WTC11 (cell line): ENCODE measurements around the gene RAD51D. TPM values are rescaled to one million over a fixed set of nuclear protein-coding genes. Genes with fewer than 3 reads are reported as not detected.

ENCODE experiments used
- ATAC-seq: fragments of 200-7000 bp; cut with Tn5 transposase; 2 replicates; pipeline ENCODE4 v1.10.0; 2021; ENCODE audit warnings: mild to moderate bottlenecking, moderate library complexity
- CTCF ChIA-PET: fragments of 300-600 bp; sonication (Branson Sonifier 250); formaldehyde crosslinking; loops from one replicate; lab custom pipeline; 2021; ENCODE audit warnings: antibody characterized with exemption; lab: Charles Lee
- POLR2A ChIA-PET: fragments of 350-600 bp; sonication (Branson Sonifier 250); formaldehyde crosslinking; loops from one replicate; lab custom pipeline; 2021; ENCODE audit warnings: antibody characterized with exemption; lab: Charles Lee
- DNase-seq: peaks from one replicate; pipeline ENCODE4 v3.0.0; 2021; ENCODE audit warnings: low spot score
- H3K27ac Mint-ChIP-seq: 2 replicates; pipeline ENCODE4 v1.8.0; 2021; ENCODE audit warnings: mixed read lengths
- H3K27me3 Mint-ChIP-seq: 2 replicates; pipeline ENCODE4 v1.8.0; 2021; ENCODE audit warnings: low read depth, mild to moderate bottlenecking, moderate library complexity, mixed read lengths
- H3K36me3 Mint-ChIP-seq: 2 replicates; pipeline ENCODE4 v1.8.0; 2021; ENCODE audit warnings: mixed read lengths
- H3K4me1 Mint-ChIP-seq: 2 replicates; pipeline ENCODE4 v1.8.0; 2022; ENCODE audit warnings: mixed read lengths
- H3K4me3 Mint-ChIP-seq: 2 replicates; pipeline ENCODE4 v1.8.0; 2021; ENCODE audit warnings: mild to moderate bottlenecking, moderate library complexity, mixed read lengths
- H3K9me3 Mint-ChIP-seq: 2 replicates; pipeline ENCODE4 v1.8.0; 2021; ENCODE audit warnings: mixed read lengths
- ATF2 ChIP-seq: sonication (generic); formaldehyde crosslinking; IDR thresholded peaks from 2 replicates; pipeline ENCODE4 v1.8.1; 2022; ENCODE audit warnings: low read depth, missing genetic modification reagents, borderline replicate concordance
- CREM ChIP-seq: sonication (generic); formaldehyde crosslinking; IDR thresholded peaks from 2 replicates; pipeline ENCODE4 v1.8.1; 2022; ENCODE audit warnings: mild to moderate bottlenecking, missing genetic modification reagents, moderate library complexity
- E2F1 ChIP-seq: sonication (generic); formaldehyde crosslinking; IDR thresholded peaks from 2 replicates; pipeline ENCODE4 v1.8.0; 2022; ENCODE audit warnings: mild to moderate bottlenecking, missing genetic modification reagents
- E2F4 ChIP-seq: sonication (generic); formaldehyde crosslinking; IDR thresholded peaks from 2 replicates; pipeline ENCODE4 v1.8.1; 2022; ENCODE audit warnings: low read depth, mild to moderate bottlenecking, moderate library complexity, missing genetic modification reagents, borderline replicate concordance
- EMX1 ChIP-seq: fragments of 250-450 bp; sonication (Bioruptor Pico); IDR thresholded peaks from 2 replicates; pipeline ENCODE4 v1.8.0; 2021; ENCODE audit warnings: mild to moderate bottlenecking
- GTF2I ChIP-seq: fragments of 250-450 bp; sonication (Bioruptor Pico); conservative IDR thresholded peaks from 2 replicates; pipeline ENCODE4 v1.4.0; 2021; ENCODE audit warnings: mild to moderate bottlenecking
- HMGA2 ChIP-seq: fragments of 250-450 bp; sonication (Bioruptor Pico); IDR thresholded peaks from 2 replicates; pipeline ENCODE4 v1.4.0; 2021; ENCODE audit warnings: mild to moderate bottlenecking, moderate library complexity
- HMGXB4 ChIP-seq: sonication (generic); formaldehyde crosslinking; IDR thresholded peaks from 2 replicates; pipeline ENCODE4 v1.8.1; 2023; ENCODE audit warnings: mild to moderate bottlenecking, moderate library complexity, missing genetic modification reagents
- MLX ChIP-seq: sonication (generic); formaldehyde crosslinking; IDR thresholded peaks from 2 replicates; pipeline ENCODE4 v1.8.1; 2023; ENCODE audit warnings: mild to moderate bottlenecking, missing genetic modification reagents, moderate library complexity
- NR1H2 ChIP-seq: sonication (generic); formaldehyde crosslinking; IDR thresholded peaks from 2 replicates; pipeline ENCODE4 v1.9.0; 2021; ENCODE audit warnings: mild to moderate bottlenecking, moderate library complexity, missing genetic modification reagents
- NR2C2 ChIP-seq: sonication (generic); formaldehyde crosslinking; IDR thresholded peaks from 2 replicates; pipeline ENCODE4 v1.8.0; 2022; ENCODE audit warnings: mild to moderate bottlenecking, missing genetic modification reagents
- OVOL2 ChIP-seq: fragments of 250-450 bp; sonication (Bioruptor Pico); IDR thresholded peaks from 2 replicates; pipeline ENCODE4 v1.9.0; 2021; ENCODE audit warnings: mild to moderate bottlenecking, borderline replicate concordance
- PRDM15 ChIP-seq: sonication (generic); formaldehyde crosslinking; IDR thresholded peaks from 2 replicates; pipeline ENCODE4 v1.8.0; 2022; ENCODE audit warnings: missing genetic modification reagents
- PREB ChIP-seq: sonication (generic); formaldehyde crosslinking; IDR thresholded peaks from 2 replicates; pipeline ENCODE4 v1.8.1; 2022; ENCODE audit warnings: mild to moderate bottlenecking, missing genetic modification reagents, moderate library complexity, borderline replicate concordance
- PRRX2 ChIP-seq: fragments of 250-450 bp; sonication (Bioruptor Pico); IDR thresholded peaks from 2 replicates; pipeline ENCODE4 v1.8.0; 2021; ENCODE audit warnings: mild to moderate bottlenecking
- ZNF425 ChIP-seq: fragments of 250-450 bp; sonication (Bioruptor Pico); conservative IDR thresholded peaks from 2 replicates; pipeline ENCODE4 v1.9.0; 2021; ENCODE audit warnings: mild to moderate bottlenecking
- ZNF671 ChIP-seq: fragments of 250-450 bp; sonication (Bioruptor Pico); IDR thresholded peaks from 2 replicates; pipeline ENCODE4 v1.8.0; 2021; ENCODE audit warnings: mild to moderate bottlenecking
- total RNA-seq: library from RNA; stranded (reverse); gene quantifications from 3 replicates; pipeline ENCODE4 v1.2.3, GENCODE V29; 2021

RAD51D gene
- total RNA-seq, 1 experiment from 2014 or later: 15.0 TPM

GRCh38 chr17:35135322-35135721, 15.7 kb upstream of the RAD51D start (continued):
- no peak for TF ChIP-seq PRDM15 (CRISPR knock-in tag)
- TF ChIP-seq HMGXB4 (CRISPR knock-in tag): no peak
- TF ChIP-seq HMGA2: no peak
- no peak for TF ChIP-seq E2F4 (CRISPR knock-in tag)

- no peak for DNase-seq
- Mint-ChIP-seq H3K4me1 (no peaks in the 10 kb centered on the region), H3K27ac (no peak overlapping the region), H3K27me3 (no peaks in the 10 kb centered on the region), H3K36me3 (peaks cover 67% of the 10 kb centered on the region), H3K4me3 (no peak overlapping the region), H3K9me3 (0 out of 2 replicates have a peak, but pooled peaks cover 5% of the 10 kb centered on the region)
- ChIA-PET CTCF (no interaction called here), POLR2A (no interaction called here)
- ATAC-seq: no peak
- TF ChIP-seq GTF2I (CRISPR knock-in tag) (no peak), NR1H2 (CRISPR knock-in tag) (no peak), ZNF671 (no peak), PRRX2 (CRISPR knock-in tag) (no peak), CREM (CRISPR knock-in tag) (no peak), NR2C2 (CRISPR knock-in tag) (no peak), E2F1 (CRISPR knock-in tag) (no peak), OVOL2 (CRISPR knock-in tag) (no peak), MLX (no peak), PRDM15 (CRISPR knock-in tag) (no peak), ZNF425 (CRISPR knock-in tag) (no peak), HMGA2 (no peak), EMX1 (CRISPR knock-in tag) (no peak), ATF2 (CRISPR knock-in tag) (no peak), PREB (CRISPR knock-in tag) (no peak)
Observed at GRCh38 chr17:35132816-35133550, 13.3 kb upstream of the RAD51D start.
